Vagina (tissue), 2 donors: ENCODE measurements around the gene OMP.

Experiments
- POLR2A ChIP-seq, 2 donors: fragments of 450-650 bp; IDR thresholded peaks; one replicate each; pipeline ENCODE4 v1.6.1; 2017; ENCODE audit warnings: antibody characterized with exemption in 2 of 2, mild to moderate bottlenecking in 2 of 2, moderate library complexity in 2 of 2
- TF ChIP-seq, protein P1 (sequence below), 3 experiments: fragments of 450-650 bp in 2 of 3; fragments of 200-600 bp in 1 of 3; sonication (generic) in 1 of 3; IDR thresholded peaks; one replicate each; pipeline ENCODE4 v1.5.1; 2017 to 2019; ENCODE audit warnings: antibody characterized with exemption in 3 of 3, mild to moderate bottlenecking in 2 of 3, moderate library complexity in 2 of 3

DNA sequence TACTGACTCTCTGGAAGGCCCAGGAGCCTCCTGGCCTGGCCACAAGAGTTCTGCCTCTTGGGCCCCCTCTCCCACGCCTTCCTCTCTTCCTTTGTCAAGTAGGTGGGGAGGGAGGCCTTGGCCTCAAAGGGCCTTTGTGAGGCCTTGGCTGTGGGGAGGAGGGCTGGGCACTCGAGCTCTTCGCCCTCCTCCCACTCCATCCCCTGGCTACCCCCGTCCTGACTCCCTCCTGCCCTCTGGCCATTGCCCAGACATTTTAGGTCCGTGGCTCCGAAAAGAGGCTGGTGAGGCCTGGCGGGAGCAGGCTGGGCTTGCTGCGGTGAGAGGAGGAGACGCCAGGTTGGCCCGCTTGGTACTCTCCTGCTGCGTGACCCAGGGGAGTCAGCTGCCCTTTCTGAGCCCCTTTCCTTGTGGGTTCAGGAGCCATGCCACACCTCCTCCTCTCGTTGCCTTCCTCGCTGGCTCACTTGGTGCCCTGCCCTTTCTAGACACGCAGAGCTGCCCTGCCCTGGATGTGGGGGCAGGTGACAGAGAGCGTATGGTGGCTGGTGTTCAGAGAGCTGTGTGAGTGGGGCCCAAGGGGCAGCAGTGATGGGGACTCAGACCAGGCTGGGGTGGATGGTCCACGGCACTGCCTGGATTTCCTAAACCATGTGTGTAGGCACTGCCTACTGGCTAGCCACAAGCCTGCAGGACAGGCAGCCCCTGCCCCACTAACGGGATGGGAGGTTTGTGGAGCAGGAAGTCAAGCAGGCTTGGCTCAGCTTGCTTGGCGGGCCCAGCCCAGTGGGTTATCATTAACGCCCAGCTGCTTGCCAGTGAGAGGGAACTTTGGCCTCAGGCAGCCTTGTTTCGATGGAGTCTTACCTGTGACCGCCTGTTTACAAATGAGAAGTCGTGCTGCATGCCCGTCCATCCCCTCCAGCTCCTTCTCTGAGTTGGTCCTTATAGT is 15.8 kb upstream of the OMP start:
- TF ChIP-seq, protein P1, sequence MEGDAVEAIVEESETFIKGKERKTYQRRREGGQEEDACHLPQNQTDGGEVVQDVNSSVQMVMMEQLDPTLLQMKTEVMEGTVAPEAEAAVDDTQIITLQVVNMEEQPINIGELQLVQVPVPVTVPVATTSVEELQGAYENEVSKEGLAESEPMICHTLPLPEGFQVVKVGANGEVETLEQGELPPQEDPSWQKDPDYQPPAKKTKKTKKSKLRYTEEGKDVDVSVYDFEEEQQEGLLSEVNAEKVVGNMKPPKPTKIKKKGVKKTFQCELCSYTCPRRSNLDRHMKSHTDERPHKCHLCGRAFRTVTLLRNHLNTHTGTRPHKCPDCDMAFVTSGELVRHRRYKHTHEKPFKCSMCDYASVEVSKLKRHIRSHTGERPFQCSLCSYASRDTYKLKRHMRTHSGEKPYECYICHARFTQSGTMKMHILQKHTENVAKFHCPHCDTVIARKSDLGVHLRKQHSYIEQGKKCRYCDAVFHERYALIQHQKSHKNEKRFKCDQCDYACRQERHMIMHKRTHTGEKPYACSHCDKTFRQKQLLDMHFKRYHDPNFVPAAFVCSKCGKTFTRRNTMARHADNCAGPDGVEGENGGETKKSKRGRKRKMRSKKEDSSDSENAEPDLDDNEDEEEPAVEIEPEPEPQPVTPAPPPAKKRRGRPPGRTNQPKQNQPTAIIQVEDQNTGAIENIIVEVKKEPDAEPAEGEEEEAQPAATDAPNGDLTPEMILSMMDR (IDR thresholded peaks at IDR 0.05), result no peak
- TF ChIP-seq POLR2A (IDR thresholded peaks at IDR 0.05), result no peak
